ENCODE results near the gene OSBPL9.
A peak's percentile ranks its signal among the peaks of the same experiment; 100 is the strongest.
"Not testable (repeated sequence)": the region's sequence is repeated elsewhere in the genome, so short reads cannot be mapped to it uniquely, and the experiment has no call there.

OSBPL9 gene

GRCh38 chr1:51607681-51608095 lies 9.2 kb upstream of the OSBPL9 start:
- no peak for DNase-seq (ENCODE audit: low spot score)

- not testable (repeated sequence) for DNase-seq (ENCODE audit: low spot score)
Measured at GRCh38 chr1:51610104-51610503, 6.8 kb upstream of the OSBPL9 start.

DNA sequence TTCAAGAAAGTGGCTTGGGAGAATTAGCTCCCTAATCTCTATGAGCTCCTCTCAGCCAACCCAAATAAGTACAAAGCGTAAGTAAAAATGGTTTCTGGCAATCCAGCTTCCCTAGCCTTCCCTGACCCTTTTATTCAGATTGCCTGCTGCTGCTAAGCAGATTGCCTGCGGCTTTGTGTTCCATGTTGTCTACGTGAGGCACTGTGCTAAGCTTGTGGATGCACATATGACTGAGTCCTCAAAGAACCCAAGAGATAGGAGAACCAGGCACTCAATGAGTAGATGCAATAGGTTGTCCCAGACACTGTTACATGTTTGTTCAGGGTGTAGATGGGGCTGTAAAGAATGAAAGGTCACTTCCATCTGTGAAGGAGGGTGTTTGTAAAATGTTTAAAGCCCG lies 6.3 kb upstream of the OSBPL9 start:
- no peak for DNase-seq (ENCODE audit: low spot score)

DNA sequence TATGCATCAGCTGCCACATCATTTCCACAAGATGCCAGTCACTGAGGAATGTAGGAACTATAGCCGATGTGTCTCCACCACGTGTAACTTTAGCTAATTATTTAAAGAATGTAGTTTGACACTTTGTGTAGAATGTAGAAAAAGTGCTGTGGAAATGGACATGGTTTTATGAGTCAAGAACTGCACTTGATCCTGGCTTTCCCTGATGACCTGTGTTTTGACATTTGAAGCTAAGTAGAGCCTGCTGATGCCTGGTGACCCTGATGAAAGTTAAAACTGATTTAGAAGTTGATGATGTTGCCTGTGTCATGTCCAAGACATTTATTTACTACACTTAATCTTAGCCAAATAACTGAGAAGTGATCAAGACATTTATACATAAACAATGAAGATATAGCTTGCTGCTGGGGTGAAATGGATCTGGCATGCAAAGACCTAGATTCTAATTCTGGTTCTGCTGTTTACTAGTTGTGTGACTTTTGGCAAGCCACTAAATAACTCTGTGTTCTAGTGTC lies 4.4 kb upstream of the OSBPL9 start:
- DNase-seq (ENCODE audit: low spot score): no peak

DNA sequence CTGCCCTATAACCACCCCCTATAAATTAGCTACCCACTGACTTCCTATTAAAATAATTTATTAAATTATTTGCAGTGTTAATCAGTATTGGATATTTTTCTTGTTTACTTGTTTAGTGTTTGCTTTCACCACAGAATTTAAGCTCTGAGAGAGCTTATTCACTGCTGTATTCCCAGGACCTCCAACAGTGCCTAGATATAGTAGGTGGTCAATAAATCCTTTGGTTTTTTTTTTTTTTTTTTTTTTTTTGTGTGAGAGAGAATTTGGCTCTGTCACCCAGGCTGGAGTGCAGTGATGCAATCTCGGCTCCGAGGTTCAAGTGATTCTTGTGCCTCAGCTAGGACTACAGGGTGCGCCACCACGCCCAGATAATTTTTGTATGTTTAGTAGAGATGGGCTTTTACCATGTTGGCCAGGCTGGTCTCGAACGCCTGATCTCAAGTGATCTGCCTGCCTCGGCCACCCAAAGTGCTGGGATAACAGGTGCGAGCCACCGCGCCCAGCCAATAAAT lies 1.1 kb upstream of the OSBPL9 start:
- no peak for DNase-seq (ENCODE audit: low spot score)

GRCh38 chr1:51616490-51616889 lies 402 bp upstream of the OSBPL9 start:
- no peak for DNase-seq (ENCODE audit: low spot score)

DNA sequence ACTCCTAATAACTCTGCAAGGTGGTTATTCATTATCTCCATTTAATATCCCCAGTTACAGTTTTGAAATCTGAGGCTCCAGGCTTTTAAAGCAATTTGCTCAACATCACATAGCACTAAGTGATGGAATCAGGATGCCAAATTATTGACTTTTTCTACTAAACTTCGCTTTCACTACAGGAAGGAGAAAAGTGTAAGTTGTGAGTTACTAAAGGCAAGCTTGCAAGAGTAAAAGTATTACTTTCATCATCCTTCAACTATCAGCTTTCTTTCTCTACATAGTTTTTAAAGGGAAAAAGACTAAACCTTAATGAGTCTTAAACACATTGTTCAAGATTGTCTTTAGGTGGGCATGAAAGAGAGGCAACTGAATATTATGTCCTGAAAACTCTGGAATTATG lies 1.8 kb downstream of the OSBPL9 start:
- DNase-seq (ENCODE audit: low spot score): no peak

DNA sequence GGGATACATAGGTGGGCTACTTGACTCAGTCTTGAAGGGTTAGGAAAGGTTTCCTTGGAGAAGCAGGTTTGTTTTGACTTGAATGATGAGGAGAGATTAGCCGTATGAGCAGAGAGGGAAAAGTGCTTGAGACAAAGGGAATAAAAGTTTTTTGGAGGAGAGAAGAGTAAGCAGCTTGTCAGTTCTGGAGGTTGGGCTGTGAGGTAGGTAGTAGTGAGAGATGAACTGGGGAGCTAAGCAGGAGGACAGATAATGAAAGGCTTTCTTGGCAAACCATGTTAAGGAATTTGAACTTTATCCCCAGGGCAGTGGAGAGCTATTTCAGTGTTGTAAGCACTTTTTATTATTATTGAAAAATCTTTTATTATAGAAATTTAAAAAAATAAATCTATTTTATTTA lies 3.6 kb downstream of the OSBPL9 start:
- no peak for DNase-seq (ENCODE audit: low spot score)

DNA sequence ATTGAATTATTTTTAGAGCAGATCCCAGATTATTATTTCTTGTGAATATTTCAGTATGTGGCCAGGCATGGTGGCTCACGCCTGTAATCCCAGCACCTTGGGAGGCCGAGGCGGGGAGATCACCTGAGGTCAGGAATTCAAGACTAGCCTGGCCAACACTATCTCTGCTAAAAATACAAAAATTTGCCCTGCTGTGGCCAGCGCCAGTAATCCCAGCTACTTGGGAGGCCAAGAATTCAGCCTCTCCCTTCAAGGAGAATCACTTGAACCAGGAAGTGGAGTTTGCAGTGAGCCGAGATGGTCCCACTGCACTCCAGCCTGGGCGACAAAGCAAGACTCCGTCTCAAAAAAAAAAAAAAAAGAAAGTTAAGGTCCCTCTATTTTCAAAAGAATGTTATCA lies 4.3 kb downstream of the OSBPL9 start:
- DNase-seq (ENCODE audit: low spot score): no peak

DNA sequence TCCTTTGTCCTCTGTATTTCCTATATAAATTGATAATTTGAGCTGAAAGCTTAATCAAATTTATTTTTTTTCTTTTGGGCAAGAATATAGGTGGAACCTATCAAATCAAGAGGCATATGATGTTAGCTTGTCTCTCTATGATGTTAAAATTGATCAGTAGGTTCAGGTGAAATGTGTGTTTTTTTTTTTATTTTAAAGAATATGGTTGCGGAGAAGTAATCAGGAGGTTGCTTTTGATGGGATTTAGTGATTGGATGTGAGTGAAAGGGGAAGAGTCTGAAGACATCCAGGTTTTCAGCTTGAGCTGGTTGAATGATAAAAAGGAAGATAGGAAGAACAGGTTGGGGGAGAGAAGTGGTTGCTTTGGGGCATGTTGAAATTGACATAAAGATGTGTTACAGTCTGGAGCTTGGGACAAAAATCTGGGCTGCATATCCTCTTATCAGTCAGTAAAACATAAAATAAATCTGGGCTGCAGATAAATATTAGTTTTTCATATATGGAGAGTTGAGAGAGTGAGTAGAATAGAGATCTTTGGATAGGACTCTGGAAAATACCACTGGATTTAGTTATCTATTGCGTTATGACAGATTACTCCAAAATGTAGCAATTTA lies 5.1 kb downstream of the OSBPL9 start:
- no peak for DNase-seq (ENCODE audit: low spot score)

GRCh38 chr1:51622455-51622913 lies 5.6 kb downstream of the OSBPL9 start:
- peak; percentile 9 for DNase-seq (ENCODE audit: low spot score)

DNA sequence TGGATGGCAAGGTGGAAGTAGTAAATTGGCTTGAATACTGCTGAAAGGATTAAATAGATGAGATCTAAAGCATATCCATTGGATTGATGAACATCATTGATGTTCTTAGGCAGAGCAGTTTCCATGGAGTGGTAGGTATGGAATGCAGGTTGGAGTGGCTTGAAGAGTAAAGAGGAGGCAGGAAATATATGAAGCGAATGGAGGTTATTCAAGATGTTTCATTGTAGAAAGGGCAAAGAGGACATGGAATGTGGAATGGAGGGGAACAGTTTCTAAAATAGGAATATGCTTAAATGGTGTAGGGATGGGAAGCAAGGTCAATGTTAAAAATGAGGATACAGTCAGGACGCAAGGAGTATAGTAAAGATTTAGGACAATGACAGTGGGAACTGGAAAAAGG lies 6.1 kb downstream of the OSBPL9 start:
- no peak for DNase-seq (ENCODE audit: low spot score)

DNA sequence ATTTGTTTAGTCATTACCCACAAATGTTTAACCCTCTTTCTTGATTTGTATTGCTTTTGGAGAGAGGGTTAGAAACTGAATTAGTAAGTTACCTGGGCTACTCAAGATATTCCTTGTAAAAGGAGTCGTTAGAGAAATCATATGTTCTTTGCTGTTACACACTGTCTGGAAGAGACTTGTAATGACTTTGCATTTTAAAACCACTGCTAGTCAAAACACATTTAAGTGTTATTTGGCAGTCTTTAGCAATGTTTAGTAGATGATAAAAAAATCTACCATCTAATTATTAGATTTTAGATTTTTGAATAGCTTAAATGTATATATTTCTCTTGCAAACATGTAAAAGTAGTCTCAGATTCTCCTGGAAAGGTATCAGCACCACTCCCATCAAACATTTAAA lies 6.6 kb downstream of the OSBPL9 start:
- DNase-seq (ENCODE audit: low spot score): no peak

GRCh38 chr1:51624855-51625254 lies 8.0 kb downstream of the OSBPL9 start:
- no peak for DNase-seq (ENCODE audit: low spot score)

- no peak for DNase-seq (ENCODE audit: low spot score)
Measured at GRCh38 chr1:51627672-51628071, 10.8 kb downstream of the OSBPL9 start.

DNA sequence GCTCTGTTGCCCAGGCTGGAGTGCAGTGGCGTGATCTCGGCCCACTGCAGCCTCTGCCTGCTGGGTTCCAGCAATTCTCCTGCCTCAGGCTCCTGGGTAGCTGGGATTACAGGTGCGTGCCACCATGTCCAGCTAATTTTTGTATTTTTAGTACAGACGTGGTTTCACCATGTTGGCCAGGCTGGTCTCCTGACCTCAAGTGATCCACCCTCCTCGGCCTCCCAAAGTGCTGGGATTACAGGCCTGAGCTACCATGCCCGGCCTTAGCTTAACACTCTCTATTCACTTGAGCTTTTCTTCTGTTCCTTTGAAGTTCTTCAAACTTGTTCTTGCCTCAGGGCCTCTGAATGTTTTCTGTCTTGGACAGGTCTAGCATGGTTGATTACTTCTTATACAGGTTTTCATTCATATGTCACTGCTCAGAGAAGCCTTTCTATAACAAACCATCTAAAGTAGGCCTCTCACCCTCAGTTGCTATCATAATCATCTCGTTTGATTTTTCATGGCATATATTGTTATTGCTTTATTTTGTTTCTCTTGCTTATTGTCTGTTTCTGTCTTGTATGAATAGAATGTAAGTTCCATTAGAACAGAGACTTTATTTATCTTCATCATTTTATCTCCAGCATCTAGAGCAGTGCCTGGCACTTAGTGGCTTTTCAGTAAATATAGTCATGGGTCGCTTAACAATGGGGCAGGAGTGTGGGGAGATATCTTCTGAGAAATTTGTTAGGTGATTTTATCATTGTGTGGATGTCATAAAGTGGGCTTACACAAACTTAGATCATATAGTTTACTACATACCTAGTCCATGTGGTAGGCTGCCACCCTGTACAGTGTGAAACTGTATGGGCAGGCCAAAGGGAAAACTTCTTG lies 12.1 kb downstream of the OSBPL9 start:
- DNase-seq (ENCODE audit: low spot score): no peak

- no peak for DNase-seq (ENCODE audit: low spot score)
Measured at GRCh38 chr1:51629918-51630317, 13.0 kb downstream of the OSBPL9 start.

DNA sequence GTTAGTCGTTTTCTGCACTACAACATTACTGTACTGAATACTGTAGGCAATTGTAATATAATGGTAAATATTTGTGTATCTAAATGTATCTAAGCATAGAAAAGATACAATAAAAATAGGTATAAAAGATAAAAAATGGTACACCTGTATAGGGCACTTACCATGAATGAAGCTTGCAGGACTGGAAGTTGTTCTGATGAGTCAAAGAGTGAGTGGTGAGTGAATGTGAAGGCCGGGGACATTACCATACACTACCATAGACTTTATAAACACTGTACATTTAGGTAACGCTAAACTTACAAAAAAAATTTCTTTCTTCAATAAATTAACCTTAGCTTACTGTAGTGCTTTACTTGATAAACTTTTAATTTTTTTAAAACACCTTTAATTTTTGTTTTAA lies 13.5 kb downstream of the OSBPL9 start:
- no peak for DNase-seq (ENCODE audit: low spot score)

- no peak for DNase-seq (ENCODE audit: low spot score)
Measured at GRCh38 chr1:51630922-51631321, 14.0 kb downstream of the OSBPL9 start.

- DNase-seq (ENCODE audit: low spot score): no peak
Measured at GRCh38 chr1:51631747-51632146, 14.9 kb downstream of the OSBPL9 start.

DNA sequence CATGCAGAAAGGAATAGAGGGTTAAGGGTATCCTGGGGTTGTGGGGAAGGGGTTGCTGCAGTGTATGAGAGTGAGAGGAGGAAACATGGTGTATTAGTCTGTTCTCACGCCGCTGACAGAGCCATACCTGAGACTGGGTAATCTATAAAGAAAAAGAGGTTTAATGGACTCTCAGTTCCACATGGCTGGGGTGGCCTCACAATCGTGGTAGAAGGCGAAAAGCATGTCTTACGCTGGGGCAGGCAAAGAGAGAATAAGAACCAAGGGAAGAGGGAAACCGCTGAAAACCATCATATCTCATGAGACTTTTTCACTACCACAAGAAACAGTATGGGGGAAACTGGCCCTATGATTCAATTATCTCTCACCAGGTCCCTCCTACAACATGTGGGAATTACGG lies 17.7 kb downstream of the OSBPL9 start:
- DNase-seq (ENCODE audit: low spot score): no peak

DNA sequence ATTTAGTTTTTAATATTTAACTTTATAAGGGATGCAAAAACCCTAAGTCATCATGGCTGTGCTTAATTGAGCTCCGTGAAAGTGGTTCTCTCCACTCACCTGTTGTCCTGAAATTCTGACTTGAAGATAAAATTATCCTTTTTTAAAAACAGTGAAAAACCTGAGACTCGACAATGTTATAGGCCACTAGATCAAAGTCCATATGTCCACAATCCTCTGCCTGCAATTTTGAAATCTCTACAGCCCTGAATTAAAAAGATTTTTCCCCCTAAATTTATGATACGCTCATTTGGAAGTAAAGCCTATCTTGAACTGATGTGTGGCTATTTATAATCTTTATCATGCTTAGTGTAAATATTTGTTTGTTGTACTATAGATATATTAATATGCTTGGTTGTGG lies 18.7 kb downstream of the OSBPL9 start:
- no peak for DNase-seq (ENCODE audit: low spot score)

GRCh38 chr1:51636191-51636590 lies 19.3 kb downstream of the OSBPL9 start:
- no peak for DNase-seq (ENCODE audit: low spot score)
